DMS 273 treated with DMSO at 0.1 percent for 48 hours (cell line): ENCODE data around the gene ZC3H4.
"Not testable (repeated sequence)": the region's sequence is repeated elsewhere in the genome, so short reads cannot be mapped to it uniquely, and the experiment has no call there.

ENCODE experiments used
- DNase-seq: peaks from one replicate; lab custom pipeline; 2025; lab: John Stamatoyannopoulos, UW

ZC3H4 gene

GRCh38 chr19:47107953-47108746 is 5.4 kb downstream of the ZC3H4 start:
- DNase-seq, result no peak

GRCh38 chr19:47107202-47107952 is 6.2 kb downstream of the ZC3H4 start:
- no peak for DNase-seq

GRCh38 chr19:47106821-47107201 is 6.8 kb downstream of the ZC3H4 start:
- no peak for DNase-seq

GRCh38 chr19:47105874-47106273 is 7.7 kb downstream of the ZC3H4 start:
- no peak for DNase-seq

GRCh38 chr19:47104680-47105079 is 8.9 kb downstream of the ZC3H4 start:
- no peak for DNase-seq

GRCh38 chr19:47102346-47103060 is 11.1 kb downstream of the ZC3H4 start:
- DNase-seq, result no peak

GRCh38 chr19:47101116-47101515 is 12.5 kb downstream of the ZC3H4 start:
- DNase-seq, result not testable (repeated sequence)

GRCh38 chr19:47100290-47100689 is 13.3 kb downstream of the ZC3H4 start:
- DNase-seq, result no peak

- DNase-seq, result no peak
Measured at GRCh38 chr19:47099576-47100050, 14.0 kb downstream of the ZC3H4 start.

GRCh38 chr19:47098608-47099007 is 15.0 kb downstream of the ZC3H4 start:
- no peak for DNase-seq

GRCh38 chr19:47097396-47098201 is 16.0 kb downstream of the ZC3H4 start:
- no peak for DNase-seq

- DNase-seq, result no peak
Measured at GRCh38 chr19:47096721-47097120, 16.9 kb downstream of the ZC3H4 start.

GRCh38 chr19:47096100-47096704 is 17.4 kb downstream of the ZC3H4 start:
- DNase-seq, result no peak

GRCh38 chr19:47095476-47096099 is 18.0 kb downstream of the ZC3H4 start:
- DNase-seq, result no peak

GRCh38 chr19:47094557-47095475 is 18.8 kb downstream of the ZC3H4 start:
- no peak for DNase-seq

GRCh38 chr19:47093841-47094240 is 19.7 kb downstream of the ZC3H4 start:
- no peak for DNase-seq

GRCh38 chr19:47093254-47093653 is 20.3 kb downstream of the ZC3H4 start:
- DNase-seq, result no peak

GRCh38 chr19:47089767-47090350 is 23.7 kb downstream of the ZC3H4 start:
- no peak for DNase-seq

GRCh38 chr19:47086280-47086679 is 27.3 kb downstream of the ZC3H4 start:
- no peak for DNase-seq
